HG02870 (cell line): Measurements from ENCODE around the gene CCL13.
"Not testable (repeated sequence)": the region's sequence is repeated elsewhere in the genome, so short reads cannot be mapped to it uniquely, and the experiment has no call there.

Experiments used
- ATAC-seq: cut with Tn5 transposase; IDR thresholded peaks from one replicate; pipeline ENCODE4 v1.9.1; 2021; ENCODE audit warnings: mild to moderate bottlenecking, moderate library complexity; ENCODE audit not compliant: unreplicated experiment

The CCL13 gene

DNA sequence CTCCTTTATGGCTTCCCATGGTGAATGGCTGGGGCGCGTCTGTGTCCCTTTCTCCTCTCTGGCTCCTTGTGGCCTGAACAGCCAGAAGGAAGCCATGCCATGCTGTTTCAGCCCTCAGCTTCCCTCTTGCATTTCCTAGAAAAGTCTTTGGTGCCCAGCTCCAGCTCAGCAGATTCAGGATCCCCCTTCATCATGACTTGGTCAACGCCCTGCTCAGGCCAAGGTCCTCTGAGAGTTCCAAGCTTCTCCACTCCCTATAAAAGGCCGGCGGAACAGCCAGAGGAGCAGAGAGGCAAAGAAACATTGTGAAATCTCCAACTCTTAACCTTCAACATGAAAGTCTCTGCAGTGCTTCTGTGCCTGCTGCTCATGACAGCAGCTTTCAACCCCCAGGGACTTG lies at the start of gene CCL13:
TSS of gene CCL13 (plus strand) at position 287 of the 400 bp plus-strand sequence. CDS start at position 334, 47 bp downstream.
- ATAC-seq = no peak

DNA sequence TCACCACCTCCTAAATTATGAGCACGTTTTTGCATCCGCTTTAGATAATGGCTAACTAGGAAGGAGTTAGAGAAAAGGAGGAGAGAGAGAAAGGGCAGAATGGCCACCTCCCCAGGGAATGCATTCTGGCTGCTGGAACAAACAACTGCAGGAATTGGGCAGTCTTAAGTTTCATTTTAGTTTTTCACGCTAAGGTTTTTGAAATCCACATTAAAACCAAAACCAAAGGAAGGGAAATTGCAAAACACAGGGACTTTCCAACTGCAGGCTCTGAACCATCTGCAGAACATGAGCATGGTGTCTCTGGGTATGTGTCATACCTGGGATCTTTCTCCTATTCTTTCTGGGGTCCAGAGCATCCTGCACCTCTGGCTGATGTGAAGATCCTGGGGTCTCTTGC lies 49.2 kb upstream of the CCL13 start:
- ATAC-seq = no peak

DNA sequence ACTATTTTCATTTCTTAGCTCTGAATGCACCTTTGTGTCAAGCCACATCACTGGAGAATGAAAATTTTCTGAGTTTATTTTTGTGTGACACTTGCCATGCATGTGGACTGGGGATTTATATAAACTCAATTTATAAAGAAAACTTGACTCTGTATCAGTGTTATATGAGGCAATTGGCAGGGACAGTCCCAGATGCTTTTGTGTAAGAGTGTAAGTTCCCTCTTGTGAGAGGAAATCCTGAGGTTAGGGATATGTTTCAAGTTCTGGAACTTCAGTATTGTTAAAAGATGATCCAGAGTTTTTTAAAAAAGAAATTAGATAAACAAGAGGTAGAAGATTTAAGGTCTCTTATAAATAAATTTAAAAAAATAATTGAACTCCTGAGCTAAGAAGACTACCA lies 47.9 kb upstream of the CCL13 start:
- ATAC-seq = no peak

DNA sequence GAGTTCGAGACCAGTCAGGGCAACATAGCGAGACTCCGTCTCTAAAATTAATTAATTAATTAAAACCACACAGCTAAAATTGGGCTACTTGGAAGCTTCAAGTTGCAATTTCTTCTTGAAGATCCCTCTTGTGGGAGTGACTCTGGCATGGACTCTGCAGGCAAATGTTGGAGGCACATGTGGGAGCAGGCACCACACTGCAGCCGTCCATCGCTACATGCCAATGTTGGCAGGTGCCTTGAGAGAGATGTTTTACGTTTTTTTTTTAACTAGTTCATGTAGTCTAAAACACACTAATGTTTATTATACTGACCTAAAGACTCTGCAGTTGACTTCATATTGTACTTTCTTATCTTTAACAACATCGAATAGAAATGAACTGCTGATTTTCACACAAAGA lies 45.0 kb upstream of the CCL13 start:
- ATAC-seq = no peak

DNA sequence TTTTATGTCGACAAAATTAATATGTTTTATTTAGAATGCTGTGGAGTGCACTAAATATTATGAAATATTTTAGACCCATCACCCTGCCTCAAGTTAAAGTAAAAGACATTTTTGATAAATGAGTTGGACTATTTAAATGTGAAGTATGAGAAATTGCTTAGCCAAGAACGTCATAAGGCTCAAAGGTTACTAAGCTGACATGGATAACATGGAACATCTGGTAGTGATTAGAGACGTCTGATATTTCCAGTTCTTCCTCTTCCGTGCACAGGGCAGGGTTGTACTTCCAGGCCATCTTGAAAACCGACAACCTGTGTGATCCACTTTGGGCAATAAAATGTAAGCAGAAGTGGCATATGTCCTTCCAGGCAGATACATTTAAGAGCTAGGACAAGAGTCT lies 44.2 kb upstream of the CCL13 start:
- ATAC-seq = no peak

DNA sequence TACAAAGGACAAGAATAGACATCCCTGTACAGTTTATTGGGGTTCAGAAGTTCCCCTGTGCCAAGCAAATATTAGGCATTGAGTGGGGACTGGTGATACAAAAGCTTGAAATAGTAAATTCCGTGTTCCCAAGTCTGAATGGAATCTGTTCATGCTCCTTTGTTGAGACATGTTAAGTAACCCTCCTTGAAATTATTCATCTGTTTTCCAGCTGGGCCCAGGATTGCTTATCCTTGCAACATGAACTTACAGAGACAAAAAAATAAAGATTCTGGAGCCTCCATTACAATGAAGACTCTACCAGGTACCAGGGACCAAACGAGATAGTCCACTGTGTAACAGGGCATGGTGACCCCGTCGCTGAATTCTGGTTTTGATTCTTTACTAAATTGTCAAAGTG lies 43.1 kb upstream of the CCL13 start:
- ATAC-seq = no peak

DNA sequence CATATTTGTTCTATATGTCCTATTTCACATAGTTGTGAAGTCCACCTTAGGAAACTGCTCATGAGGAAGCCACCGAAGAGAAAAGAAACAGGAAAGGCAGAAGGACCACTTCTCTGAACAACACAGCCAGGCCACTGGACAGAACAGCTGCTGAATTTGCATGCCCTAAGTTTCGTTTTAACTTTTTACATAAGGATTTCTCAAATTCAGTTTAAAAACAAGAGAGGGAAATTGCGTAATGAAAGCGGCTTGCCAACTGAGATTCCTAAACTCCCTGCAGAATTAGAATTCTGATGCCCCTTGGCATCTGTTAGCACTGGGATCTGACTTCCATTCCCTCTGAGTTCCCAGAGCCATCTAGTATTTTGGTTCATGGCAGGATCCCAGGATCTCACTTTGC lies 42.0 kb upstream of the CCL13 start:
- ATAC-seq = no peak

DNA sequence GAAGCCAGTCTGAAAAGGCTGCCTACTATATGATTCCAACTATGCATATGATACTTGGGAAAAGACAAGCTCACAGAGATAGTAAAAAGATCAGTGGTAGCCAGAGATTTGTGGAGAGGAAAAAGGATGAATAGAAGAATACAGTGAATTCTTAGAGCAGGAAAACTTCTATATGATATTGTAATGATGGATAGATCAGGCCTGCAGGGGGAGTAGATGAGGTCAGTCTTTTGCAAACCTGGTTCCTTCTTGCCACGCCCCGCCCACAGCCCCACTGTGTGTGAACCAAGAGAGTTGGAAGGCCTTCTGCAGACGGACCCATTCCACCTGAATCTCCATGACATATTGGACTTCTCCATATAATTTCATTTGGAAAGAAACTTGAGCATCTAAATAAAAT lies 37.8 kb upstream of the CCL13 start:
- ATAC-seq = no peak

DNA sequence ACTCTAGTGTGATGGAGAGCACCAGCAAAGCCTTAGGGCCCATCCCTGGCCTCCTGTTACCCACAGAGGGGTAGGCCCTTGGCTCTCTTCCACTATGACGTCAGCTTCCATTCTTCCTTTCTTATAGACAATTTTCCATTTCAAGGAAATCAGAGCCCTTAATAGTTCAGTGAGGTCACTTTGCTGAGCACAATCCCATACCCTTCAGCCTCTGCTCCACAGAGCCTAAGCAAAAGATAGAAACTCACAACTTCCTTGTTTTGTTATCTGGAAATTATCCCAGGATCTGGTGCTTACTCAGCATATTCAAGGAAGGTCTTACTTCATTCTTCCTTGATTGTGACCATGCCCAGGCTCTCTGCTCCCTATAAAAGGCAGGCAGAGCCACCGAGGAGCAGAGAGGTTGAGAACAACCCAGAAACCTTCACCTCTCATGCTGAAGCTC lies 37.2 kb upstream of the CCL13 start, which contains the start of gene CCL8:
TSS of gene CCL8 (plus strand) at position 397 of the 445 bp plus-strand sequence. CDS start 67 bp downstream, outside the sequence.
- ATAC-seq = no peak

DNA sequence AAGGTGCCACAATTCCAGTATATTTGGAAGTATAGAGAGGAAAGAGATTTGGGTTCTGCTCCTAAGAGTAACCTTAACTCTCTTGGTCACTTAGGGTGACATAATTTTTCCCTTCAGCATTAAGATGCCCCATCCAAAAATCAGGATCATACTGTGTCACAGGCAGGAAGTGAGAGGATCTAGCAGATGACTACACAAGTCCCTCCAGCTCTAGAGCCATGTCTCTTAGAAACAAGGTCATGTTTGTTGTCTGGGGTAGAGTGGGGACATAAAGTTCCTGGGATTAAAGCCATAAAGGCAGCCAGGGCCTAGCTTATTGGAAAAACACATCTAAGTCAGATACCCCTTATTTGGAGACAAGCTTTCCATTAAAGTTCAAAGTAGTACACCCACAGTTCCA lies 34.3 kb upstream of the CCL13 start:
- ATAC-seq = no peak

DNA sequence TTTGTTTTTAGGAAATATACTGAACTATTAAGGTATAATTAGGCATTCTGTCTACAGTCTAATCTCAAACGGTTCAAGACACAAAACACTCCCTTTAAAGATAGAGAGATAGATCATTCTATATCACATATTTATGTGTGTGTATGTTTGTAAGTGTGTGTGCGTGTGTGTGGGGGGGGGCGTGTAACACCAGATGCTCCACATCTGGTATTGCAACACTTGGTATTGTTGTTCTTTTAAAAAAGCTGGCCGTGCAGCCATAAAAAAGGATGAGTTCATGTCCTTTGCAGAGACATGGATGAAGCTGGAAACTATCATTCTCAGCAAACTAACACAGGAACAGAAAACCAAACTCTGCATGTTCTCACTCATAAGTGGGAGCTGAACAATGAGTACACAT lies 28.7 kb upstream of the CCL13 start:
- ATAC-seq = not testable (repeated sequence)

DNA sequence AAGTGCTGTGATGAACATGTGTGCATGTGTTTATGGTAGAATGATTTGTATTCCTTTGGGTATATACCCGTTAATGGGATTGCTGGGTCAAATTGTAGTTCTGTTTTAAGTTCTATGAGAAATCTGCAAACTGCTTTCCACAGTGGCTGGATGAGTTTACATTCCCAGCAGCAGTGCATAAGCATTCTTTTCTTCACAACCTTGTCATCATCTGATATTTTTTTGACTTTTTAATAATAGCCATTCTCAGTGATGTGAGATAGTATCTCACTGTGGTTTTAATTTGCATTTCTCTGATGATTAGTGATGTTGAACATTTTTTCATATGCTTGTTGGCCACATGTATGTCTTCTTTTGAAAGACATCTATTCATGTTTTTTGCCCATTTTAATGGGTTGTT lies 18.6 kb upstream of the CCL13 start:
- no peak for ATAC-seq

DNA sequence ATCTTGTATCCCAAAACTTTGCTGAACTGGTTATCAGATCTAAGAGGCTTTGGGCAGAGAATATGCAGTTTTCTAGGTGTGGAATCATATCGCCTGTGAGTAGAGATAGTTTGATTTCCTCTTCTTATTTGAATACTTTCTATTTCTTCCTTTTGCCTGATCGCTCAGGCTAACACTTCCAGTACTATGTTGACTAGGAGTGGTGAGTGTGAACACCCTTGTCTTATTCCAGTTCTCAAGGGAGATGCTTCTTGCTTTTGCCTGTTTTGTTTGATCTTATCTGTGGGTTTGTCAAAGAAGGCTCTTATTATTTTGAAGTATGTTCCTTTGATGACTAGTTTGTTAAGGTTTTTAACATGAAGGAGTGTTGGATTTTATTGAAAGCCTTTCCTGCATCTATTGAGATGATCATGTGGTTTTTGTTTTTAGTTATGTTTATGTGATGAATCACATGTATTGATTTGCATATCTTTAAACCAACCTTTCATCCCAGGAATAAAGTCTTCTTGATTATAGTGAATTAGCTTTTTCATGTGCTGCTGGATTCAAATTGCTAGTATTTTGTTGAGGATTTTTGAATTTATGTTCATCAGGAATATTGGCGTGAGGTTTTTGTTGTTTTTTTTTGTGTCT lies 17.0 kb upstream of the CCL13 start:
- no peak for ATAC-seq

DNA sequence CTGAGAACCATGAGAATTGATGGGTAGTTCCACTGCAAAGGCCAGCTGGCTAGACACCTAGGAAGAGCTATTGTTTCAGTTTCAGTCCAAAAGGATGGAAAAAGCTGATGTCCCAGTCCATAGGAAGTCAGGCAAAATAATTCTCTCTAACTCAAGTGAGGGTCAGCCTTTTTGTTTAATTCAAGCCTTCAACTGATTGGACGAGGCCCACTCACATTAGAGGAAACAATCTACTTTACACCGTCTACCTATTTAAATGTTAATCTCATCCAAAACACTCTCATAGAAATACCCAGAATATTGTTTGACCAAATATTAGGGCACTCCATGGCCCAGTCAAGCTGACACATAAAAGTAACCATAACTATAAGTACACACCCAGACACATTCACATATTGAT lies 14.4 kb upstream of the CCL13 start:
- no peak for ATAC-seq

DNA sequence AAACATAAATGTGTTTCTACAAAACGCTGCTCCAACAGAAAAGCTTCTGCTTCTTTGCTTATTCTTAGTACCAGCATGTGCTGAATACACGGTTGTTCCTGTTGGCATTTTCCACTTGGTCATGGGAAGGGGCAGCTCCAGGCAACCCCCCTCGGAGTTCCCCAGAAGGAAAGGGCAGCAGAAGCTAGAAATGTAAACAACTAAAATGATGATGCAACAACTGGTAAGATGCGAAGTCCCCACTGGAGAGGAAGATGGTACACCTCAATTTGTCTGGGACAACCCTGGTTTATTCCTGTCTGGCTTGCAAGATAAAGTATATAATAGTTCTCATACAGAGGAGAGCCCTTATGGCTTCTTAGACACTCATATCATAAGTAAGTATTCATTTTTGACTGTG lies 9.2 kb upstream of the CCL13 start:
- no peak for ATAC-seq

DNA sequence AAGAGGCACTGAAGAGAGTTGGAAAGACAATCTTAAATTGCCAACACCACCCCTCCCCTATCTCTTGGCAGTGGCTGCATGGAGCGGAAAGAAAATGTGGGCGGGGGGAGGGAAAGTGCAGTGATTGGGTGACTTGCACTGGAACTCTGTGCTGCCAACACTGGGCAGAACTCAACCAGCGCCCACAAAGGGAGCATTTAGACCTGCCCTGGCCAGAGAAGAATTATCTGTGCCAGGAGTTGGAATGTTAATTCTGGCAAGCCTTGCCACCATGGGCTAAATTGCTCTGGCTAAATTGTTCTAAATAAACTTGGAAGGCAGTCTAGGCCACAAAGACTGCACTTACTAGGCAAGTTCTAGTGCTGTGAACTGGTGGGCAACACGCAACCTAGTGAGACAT lies 6.5 kb upstream of the CCL13 start:
- no peak for ATAC-seq

DNA sequence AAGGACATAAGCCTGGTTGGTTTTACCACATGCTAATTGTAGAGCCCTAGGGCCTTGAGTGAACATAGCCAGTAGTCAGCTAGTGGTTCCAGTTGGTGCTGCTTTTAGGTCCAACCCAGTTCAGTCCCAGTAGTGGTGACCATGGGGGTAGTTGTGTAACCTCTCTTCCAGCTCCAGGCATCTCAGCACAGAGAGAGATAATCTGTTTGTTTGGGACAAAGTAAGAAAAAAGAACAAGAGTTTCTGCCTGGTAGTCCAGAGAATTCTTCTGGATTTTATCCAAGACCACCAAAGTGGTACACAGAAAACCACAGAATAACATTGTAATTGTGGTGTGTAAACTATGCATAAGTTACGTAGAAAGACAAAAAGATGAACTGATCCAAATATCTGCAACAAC lies 5.2 kb upstream of the CCL13 start:
- ATAC-seq = no peak

DNA sequence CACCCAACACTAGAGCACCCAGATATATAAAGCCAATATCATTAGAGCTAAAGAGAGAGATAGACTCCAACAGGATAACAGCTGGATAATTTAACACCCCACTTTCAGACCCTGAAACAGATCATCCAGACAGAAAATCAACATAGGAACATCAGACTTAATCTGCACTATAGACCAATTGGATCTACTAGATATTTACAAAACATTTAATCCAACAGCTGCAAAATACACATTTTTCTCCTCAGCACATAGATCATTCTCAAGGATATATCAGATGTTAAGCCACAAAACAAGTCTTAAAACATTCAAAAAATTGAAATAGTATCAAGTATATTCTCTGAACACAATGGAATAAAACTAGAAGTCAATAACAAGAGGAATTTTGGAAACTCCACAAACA lies 4.1 kb upstream of the CCL13 start:
- ATAC-seq = no peak

DNA sequence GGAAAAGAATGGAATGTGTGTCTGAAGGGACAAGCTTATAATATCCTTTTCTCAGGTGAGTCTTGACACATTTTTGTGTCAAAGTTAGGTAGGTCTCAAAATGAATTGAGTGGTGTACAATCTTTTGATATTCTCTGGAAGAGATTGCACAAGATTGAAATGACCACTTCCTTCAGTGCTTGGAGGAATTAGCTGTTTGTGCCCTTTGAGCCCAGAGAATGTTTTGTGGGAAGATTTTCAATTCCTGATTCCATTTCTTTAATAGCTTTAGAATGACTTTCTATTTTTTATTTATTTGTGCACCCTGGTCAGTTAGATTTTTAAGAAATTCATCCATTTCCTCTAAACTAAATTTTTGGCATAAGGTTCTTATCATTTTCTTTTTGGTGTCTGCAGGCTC lies 1.6 kb upstream of the CCL13 start:
- ATAC-seq = no peak

DNA sequence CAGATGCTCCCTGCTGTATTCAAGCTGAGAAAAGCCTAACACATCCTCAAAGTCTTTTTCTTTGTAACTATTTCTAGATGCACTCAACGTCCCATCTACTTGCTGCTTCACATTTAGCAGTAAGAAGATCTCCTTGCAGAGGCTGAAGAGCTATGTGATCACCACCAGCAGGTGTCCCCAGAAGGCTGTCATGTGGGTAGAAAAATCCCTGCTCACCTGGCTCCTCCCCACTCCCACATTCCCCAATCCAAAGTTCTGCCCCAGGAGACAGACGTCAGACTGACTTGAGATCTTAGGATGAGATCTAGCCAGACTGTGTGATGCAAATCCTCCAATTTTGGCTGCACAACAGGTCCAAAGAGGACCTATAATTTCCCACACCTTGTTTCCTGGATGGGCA lies 1.1 kb downstream of the CCL13 start:
- ATAC-seq = no peak

DNA sequence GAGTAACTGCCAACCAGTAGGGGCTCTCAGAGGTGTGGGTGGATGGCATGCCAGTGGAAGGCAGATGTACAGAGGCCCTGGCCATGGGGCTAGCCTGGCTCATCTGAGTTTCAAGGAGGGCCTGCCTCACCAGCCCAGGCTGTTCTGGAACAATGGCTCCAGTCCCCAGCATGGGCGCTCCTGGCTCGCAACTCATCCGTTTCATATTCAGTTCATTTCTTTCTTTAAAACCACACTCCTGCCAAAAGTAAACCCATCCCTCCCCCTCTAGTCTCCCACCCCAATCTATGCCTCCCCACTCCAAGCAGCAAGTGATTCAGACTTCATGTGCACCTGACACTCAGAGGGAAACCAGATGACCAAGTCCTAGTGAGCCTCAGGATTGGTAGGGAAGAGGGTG lies 2.4 kb downstream of the CCL13 start:
- ATAC-seq = no peak

DNA sequence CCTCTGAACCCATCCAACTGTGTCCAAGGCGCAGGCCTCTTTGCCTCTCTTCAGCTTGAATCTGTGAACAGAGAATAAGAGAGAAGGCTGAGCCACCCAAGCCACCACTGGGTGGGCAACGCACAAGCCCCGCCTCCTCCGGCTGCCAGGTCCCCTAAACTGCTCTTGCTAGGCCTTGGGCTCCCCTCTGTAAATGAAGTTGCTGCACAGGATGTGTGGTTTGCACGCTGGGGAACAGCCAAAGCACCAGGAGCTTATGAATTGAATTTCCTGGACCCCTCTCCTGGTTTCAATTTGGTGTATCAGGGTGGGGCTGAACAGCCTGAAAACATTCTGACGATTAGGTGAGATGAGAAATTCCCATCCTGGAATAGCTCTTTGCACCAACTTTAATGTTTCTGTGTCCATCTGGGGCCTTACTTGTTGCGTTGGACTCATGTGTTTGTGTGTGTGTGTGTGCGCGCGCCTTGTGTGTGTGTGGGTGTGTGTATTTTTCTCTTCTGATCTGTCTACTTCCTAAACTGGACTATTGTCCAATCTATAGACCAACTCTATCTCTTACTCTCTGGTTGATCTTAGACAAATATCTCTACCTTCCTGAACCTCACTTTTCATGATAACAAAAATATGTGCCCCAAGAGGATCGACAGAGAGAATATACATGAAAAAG lies 4.5 kb downstream of the CCL13 start:
- no peak for ATAC-seq
